ENCODE data around the gene ABCA9.
"Not testable (repeated sequence)": the region's sequence is repeated elsewhere in the genome, so short reads cannot be mapped to it uniquely, and the experiment has no call there.

The ABCA9 gene, protein sequence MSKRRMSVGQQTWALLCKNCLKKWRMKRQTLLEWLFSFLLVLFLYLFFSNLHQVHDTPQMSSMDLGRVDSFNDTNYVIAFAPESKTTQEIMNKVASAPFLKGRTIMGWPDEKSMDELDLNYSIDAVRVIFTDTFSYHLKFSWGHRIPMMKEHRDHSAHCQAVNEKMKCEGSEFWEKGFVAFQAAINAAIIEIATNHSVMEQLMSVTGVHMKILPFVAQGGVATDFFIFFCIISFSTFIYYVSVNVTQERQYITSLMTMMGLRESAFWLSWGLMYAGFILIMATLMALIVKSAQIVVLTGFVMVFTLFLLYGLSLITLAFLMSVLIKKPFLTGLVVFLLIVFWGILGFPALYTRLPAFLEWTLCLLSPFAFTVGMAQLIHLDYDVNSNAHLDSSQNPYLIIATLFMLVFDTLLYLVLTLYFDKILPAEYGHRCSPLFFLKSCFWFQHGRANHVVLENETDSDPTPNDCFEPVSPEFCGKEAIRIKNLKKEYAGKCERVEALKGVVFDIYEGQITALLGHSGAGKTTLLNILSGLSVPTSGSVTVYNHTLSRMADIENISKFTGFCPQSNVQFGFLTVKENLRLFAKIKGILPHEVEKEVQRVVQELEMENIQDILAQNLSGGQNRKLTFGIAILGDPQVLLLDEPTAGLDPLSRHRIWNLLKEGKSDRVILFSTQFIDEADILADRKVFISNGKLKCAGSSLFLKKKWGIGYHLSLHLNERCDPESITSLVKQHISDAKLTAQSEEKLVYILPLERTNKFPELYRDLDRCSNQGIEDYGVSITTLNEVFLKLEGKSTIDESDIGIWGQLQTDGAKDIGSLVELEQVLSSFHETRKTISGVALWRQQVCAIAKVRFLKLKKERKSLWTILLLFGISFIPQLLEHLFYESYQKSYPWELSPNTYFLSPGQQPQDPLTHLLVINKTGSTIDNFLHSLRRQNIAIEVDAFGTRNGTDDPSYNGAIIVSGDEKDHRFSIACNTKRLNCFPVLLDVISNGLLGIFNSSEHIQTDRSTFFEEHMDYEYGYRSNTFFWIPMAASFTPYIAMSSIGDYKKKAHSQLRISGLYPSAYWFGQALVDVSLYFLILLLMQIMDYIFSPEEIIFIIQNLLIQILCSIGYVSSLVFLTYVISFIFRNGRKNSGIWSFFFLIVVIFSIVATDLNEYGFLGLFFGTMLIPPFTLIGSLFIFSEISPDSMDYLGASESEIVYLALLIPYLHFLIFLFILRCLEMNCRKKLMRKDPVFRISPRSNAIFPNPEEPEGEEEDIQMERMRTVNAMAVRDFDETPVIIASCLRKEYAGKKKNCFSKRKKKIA (N-terminal part only)

DNA sequence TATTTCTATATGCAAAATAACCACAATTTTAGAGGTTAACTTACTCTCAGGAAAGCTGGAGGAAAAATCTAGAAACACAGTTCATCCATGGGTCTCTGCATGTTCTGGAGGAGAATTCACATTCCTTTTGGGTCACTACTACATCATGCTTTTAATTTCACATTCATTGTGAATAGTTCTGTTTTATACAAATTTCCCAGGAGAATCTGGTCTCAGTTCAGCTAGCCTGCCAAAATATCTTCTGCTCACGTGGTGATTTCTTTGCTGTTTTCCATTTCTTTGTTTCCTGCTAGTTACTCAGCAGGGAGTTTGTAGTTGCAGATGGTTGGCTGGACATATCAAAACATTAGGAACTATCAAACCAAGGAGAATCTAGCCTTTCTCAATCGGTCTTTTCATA is at the start of gene ABCA9:
TSS of gene ABCA9 (minus strand) at position 106 of the 400 bp plus-strand sequence. CDS start 9,801 bp downstream, outside the sequence.
- DNase-seq: no peak

DNA sequence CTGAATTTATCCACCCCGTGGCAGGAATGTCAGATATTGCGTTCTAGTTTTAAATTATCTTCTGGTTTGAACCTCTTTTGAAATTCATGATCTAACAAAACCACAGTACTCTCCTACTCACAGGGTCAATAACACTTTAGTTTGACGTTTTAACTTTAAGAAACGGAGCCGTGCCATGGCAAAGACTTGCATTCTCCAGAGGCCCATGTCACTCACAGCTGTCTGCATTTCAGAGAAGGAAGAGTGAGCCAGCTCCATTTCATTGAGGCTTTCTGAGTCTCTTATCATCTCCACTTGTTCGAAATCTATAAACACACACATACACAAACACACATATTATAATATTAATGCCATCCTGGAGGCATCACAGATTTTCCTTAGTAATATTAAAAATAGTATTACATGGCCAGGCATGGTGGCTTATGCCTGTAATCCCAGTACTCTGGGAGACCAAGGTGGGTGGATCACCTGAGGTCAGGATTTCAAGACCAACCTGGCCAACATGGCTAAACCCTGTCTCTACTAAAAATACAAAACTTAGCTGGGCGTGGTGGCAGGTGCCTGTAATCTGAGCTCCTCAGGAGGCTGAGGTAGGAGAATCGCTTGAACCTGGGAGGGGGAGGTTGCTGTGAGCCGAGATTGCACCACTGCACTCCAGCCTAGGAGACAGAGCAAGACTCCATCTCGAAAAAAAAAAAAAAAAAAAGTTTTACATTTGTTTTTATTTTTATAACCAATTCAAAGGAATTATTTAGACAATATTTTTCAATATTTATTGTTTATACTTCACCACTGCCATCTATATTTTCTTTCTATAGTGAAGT is 45.4 kb upstream of the ABCA9 start:
- DNase-seq: no peak

DNA sequence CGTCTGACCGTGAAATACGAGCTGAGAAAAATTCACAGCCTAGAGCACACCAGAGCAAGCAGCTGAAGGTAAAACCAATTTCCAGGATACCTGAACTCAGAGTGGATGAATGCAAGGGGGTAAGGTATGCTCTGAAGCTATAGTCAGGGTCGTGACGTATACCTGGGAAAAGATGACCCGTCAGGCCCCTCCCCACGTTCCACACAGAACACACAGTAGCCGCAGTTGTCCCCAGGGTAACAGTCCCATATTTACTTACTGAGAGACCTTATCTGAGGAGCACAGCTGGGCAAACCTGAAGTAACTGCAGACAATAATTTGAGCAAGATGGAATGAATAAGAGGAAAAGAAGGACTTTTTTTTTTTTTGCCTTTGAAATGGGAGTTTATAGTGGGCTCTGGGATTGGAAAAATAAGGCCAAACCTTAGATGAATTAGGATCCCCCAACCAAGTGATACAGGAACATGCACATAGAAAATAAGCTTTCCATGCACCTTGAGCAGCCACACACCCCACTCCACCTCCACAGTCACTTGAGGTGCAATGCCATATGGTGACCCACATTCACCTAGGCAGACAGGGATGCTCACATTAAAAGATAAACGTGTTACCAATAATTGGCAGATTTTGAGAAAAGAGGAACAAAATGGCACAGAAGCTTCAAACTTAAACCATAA is 43.0 kb upstream of the ABCA9 start:
- DNase-seq: no peak

DNA sequence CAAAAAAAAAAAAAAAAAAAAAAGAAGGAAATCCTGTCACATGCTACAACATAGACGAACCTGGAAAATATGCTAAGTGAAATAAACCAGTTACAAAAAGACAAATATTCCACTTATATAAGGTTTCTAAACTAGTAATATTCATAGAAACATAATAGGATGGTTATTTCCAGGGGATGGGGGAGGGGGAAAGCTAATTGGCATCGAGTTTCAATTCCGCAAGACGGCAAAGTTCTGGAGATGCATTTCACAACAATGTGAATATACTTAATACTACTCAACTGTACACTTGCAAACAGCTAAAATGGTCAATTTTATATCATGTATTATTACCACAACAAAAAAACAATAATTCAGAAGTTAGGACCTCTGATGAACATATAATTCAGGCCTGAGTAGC is 37.9 kb upstream of the ABCA9 start:
- no peak for DNase-seq

DNA sequence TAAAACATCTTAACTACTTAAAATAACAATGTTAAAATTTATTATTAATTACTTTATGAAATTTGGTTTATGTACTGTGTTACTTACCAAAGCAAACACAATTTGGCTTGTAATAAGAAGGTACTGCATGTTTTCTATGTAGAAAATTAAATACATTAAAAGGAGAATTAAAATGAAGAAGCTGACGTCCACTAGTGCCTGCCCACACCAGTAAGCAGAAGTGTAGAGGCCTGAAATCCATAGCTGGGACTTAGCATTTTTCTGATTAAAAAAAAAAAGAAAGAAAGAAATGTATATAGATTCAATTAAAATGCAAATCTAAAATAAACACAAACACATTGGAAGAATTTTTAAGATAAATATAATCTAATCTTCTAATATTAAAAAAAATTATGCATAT is 35.8 kb upstream of the ABCA9 start:
- DNase-seq: no peak

DNA sequence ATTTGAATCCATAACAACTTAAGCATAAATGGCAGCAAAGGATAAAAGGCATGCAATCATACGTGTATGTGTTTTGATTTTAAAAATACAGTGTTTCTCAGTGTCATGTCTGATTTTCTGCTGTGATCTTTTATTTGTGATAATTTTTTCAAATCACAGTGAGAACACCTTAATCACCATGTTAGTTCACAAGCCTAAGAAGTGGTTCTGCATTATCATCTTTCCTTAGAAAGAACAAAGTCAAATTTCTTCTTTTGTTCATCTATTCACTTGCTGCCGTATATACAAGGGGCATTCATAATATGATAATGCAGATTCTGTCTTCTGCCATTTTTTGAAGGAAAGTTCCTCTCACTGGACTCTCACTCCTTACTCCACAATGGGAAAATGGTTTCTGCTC is 33.3 kb upstream of the ABCA9 start:
- DNase-seq: no peak

DNA sequence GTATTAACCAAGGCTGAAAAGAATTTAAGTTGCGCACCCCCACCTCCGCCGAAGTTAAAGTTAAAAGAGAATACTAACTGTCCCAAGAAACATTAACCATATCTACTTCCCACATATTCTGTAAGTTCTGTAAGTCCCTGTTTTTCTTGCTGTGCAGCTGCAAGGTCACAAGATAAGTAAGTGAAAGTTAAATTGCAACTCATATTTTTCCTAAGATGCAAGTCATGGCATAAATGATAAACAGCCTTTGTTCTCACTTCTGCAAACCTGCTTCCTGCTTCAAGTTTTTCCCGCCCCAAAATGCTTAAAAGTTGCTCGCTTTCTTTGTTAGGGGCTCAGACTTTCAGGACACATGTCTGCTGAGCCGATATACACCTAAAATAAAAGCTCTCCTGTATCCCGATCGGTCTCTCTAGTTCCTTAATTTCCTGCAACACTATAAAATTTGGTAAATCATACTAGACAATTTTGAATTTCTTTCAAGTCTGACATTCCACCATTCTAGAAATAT is 32.6 kb upstream of the ABCA9 start:
- DNase-seq: no peak

DNA sequence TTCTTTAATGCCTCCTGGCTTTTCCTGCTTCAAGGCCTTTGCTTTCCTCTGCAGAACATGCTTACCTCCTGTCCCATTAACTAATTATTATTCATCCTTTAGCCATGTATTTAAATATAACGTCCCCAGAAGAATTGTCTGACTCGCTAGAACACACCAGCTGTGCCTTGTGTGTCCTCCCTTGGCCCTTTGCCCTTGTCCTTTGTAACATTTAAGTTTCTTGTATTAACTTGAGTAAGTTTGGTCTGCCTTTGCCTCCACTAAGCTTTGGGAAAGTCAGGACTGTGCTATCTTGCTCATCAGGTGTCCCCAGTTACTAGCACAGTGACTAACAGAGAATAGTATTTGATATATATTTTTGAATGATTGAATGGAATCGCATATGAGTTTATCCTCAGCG is 29.6 kb upstream of the ABCA9 start:
- no peak for DNase-seq

DNA sequence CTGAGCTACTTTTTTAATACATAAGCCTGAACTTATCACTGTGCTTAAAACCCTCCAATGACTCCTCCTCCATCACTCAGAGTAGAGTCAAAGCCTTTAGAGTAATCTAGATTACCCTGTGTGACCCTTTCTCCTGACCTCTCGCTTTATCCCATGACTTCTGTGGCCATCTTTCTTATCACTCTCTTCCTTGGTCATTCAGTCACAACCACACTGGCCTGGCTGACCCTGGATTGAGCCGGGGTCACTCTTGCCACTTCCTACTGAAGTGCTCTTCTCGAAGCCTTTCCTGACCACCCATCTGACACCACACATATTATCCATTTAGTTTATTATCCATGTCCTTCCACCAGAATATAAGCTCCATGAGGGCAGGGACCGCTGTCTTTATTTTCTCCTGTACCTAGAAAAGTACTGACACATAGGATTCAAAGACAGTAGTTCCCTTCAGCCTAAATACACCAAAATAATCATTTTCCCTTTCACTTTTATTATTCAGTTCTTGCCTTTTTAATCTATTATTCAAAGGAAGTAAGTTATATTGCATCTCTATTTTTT is 28.0 kb upstream of the ABCA9 start:
- DNase-seq: no peak

DNA sequence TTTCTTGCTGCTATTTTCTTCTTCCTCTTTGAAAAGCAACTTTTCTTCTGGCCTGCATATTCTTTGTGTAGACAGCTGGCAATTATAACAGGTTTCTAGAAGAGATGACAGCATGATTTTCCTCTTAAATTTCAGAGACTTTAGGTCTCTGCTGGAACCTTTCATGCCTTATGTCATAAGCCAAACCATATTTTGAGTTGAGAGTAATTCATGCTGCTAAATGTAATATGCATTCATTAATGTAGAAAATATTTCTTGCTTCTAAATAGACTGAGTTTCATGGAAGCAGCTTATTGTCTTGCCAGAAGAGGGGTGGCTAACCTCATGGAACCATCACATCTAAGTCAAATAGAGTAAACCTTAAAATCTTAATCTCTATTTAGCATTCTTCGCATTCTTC is 25.9 kb upstream of the ABCA9 start:
- DNase-seq: no peak

DNA sequence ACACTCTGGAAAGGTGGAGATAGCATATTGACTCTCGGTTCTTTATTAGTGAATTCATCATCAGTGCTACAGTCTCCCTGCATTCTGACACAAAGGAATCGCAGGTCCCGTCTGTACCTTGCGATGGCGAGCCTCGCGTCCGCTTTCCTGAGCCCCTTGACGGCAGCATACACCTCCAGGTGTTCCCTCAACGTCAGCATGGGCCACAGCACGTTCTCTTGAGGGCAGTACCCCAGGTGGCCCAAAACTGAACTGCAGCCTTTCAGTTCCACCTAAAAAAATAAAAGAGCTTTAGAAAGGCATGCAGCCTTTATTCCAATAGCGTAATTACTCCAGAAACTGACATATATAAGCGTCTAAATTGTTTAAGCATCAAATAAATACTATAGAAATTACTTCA is 24.2 kb upstream of the ABCA9 start:
- no peak for DNase-seq

DNA sequence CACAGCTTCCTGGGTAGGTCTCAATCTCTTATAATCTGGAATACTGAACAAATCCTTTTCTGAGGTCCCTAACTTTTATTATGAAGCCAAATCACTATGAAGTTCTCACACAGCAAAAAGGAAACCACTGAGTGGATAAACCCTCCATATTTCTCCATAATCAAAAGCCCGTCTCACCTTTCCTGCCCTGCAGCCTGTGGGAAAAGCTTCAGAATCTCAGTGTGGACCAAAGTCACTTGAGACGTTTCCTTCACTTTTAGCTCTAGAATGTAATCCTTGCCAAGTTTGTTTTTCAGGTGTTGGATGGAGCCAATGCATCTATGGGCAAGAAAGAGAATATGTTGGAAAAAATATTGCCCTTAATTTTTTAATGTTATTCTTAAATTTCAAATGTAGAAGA is 22.0 kb upstream of the ABCA9 start:
- no peak for DNase-seq

DNA sequence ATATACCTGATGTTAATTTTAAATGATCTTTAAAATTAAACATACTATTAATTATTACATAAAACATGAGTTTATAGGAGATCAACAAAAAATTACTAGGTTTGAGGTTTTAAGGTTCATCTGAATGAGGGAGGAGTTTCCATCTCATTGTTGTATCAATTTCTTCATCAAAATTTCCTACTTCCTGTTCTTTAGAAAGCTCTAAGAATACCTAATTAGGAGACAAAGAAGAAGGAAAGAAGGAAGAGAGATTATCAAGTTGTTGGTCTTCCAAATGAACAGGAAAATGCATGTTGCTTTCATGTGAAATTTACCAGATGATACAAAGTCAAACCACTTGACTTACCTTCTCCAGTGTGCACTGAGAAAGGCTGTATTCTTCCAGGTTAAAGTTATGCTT is 18.1 kb upstream of the ABCA9 start:
- no peak for DNase-seq

DNA sequence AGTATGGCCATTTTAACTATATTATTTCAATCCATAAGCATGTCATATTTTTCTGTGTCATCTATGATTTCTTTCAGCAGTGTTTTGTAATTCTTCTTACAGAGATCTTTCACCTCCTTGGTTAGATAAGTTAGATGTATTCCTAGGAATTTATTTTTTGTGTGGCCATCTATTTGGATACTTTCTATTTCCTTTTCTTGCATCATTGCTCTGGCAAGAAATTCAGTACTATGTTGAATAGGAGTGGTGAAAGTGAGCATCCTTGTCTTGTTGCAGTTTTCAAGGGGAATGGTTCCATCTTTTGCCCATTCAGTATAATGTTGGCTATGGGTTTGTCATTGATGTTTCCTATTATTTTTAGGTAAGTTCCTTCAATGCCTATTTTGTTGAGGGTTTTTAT is 15.1 kb upstream of the ABCA9 start:
- no peak for DNase-seq

DNA sequence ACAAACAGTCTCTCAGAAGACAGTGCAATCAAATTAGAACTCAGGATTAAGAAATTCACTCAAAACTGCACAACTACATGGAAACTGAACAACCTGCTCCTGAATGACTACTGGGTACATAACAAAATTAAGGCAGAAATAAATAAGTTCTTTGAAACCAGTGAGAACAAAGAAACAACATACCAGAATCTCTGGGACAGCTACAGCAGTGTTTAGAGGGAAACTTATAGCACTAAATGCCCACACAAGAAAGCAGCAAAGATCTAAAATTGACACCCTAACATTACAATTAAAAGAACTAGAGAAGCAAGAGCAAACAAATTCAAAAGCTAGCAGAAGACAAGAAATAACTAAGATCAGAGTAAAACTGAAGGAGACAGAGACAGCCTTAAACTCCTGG is 12.7 kb upstream of the ABCA9 start:
- not testable (repeated sequence) for DNase-seq

DNA sequence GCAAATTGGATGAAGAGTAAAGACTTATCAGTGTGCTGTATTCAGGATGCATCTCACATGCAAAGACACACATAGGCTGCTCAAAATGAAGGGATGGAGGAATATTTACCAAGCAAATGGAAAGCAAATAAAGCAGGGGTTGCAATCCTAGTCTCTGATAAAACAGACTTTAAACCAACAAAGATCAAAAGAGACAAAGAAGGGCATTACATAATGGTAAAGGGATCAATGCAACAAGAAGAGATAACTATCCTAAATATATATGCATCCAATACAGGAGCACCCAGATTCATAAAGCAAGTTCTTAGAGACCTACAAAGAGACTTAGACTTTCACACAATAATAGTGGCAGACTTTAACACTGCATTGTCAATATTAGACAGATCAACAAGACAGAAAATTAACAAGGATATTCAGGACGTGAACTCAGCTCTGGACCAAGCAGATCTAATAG is 12.1 kb upstream of the ABCA9 start:
- DNase-seq: not testable (repeated sequence)

DNA sequence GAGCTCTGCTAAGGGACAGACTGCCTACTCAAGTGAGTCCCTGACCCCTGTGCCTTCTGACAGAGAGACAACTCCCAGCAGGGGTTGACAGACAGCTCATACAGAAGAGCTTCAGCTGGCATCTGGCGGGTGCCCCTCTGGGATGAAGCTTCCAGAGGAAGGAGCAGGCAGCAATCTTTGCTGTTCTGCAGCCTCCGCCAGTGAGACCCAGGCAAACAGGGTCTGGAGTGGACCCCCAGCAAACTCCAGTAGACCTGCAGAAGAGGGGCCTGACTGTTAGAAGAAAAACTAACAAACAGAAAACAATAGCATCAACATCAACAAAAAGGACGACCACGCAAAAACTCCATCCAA is 10.5 kb upstream of the ABCA9 start:
- not testable (repeated sequence) for DNase-seq

DNA sequence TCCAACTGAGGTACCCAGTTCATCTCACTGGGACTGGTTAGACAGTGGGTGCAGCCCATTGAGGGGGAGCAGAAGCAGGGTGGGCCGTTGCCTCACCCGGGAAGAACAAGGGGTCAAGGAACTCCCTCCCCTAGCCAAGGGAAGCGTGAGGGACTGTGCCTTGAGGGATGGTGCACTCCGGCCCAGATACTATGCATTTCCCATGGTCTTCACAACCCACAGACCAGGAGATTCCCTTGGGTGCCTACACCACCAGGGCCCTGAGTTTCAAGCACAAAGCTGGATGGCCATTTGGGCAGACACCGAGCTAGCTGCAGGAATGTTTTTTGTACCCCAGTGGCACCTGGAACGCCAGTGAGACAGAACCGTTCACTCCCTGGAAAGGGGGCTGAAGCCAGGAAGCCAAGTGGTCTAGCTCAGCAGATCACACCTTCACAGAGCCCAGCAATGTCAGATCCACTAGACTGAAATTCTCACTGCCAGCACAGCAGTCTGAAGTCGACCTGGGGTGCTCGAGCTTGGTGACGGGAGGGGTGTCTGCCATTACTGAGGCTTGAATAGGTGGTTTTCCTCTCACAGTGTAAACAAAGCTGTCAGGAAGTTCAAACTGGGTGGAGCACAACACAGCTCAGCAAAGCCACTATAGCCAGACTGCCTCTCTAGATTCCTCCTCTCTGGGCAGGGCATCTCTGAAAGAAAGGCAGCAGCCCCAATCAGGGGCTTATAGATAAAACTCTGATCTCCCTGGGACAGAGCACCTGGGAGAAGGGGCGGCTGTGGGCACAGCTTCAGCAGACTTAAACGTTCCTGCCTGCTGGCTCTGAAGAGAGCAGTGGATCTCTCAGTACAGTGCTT is 9.9 kb upstream of the ABCA9 start:
- not testable (repeated sequence) for DNase-seq

DNA sequence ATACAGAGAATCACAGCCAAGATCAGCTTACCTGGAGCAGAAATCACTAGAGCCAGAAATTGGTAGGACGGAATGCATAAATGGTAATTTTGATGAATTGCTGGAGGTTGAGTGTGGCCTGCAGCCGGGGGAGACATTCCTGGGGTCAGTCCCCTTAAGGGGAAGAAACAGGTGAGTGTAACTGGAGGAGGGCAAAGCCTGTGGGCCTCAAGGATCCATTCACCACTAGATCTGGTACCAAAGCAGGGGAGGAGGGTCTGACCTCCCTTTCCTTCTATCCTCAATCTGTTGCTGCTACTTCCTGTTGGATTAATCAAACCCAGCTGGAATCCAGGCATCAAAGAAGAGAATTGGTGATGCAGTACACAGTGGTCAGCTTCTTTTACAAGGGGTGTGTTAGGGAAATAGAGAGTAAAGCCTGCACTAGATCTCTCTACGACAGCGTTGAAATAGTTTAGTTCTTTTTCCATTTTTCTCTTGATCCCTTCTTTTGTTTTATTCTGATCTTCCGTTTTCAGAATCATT is 8.6 kb upstream of the ABCA9 start:
- DNase-seq: no peak
